ENCODE data around the gene HOXA10.

The HOXA10 gene

DNA sequence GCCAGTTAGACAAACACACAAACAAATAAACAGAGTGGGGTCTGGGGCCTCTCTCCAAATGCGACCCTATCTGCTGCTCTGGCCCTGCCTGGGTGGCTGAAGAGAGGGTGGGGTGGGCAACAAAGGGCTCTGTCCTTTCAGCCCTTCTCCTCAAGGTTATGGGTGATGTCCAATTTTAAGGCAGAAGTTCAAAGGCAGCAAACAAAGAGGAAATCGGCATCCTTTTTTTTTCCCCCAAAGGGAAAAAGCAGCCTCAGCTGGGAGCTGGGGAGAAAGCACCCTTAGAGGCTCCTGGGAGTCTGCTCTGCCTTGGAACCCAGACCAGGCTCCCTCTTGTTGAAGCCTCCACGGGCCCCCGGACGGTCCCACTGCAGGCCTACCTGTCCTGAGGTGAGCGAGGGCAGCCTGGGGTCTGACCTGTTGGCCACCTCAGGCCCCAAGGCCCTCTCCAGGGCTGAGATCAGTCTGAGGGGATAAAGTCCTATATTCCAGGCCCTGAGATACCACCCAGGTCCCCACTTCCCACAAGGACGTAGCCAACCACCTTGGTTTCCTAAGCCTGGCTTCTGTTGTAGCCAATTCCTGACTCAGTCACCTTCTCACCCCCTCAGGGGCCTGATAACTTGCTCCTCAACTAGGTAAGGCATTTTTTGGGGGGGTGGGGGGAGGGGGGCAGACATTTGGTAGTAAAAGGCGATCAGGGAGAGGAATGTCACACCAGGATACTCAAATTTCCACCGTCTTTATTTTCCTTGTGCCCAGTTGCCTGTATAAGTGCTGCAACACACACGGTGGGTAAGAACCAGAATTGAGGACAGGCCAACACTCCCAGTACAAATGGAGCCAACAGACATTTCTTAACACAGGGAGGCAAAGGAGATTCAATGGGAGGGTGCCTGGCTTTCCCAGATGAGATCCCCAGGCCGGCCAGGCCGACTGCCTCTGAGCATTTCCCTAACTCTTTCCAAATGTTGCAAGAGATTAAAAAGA lies 6.6 kb upstream of the HOXA10 start:
- DNase-seq (ENCODE audit: low read depth in 3 of 3, low spot score in 1 of 3): no peak

DNA sequence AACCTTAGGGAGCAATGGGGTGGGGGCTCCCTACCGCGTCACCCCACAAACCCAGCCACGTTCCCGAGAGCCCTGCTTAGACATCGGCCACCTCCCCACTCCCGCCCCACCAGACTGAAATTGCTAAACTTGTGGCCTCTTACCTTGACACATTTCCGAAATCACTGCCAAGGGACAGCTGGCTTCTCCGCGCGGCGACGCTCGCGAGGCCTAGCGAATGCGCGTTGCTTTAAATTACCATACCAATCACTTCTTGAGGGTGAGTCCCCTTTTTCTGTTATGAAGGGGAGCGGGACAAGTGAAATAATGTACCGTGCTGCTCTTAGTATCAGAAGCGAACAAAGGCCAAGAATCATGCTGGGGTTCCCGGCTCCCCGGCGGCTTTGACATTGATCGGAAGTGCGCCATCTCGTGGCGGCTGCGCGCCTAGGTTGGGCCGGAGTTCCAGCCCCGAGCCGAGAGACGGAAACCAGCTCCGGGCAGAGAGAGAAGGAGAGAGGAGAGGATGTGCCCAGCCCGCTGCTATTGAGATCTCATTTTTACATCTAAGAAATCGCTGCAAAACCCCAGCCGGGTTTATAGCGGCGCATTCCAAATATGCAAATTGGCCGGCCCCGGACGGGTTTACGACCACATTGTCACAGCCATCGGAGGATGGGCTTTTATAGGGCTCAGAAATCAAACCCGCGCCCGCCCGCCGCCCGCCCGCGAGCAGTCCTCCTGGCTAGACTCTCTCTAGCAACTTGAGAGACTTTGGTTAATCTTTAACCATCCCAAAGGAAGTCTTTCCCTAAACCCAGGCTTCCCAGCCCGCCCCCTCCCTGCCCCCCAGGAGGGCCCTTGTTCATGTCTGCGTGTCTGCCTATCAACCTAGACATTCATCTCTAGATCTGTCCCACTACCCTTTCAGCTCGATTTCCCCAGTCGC lies 5.6 kb upstream of the HOXA10 start:
- peak in 1 of 3 donors; percentile 55 for DNase-seq (ENCODE audit: low read depth in 3 of 3, low spot score in 1 of 3)

DNA sequence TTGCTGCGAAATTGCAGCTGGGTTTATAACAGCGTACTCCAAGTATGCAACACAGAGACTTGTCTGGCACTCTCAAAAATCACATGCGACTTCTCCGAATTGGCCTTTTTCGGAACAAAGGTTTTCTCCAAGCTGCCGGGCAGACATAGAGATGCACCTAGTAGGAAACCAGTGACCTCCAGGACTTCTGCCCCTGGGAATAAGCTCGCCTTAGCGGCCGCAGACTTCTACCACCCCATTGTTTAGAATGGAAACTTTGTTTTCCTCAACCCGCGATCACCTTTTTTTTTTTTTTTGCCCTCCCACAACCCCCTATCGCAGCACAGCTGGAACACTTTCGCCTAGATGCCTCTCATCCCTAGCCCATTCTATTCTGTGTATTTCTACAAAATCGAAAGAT lies 4.9 kb upstream of the HOXA10 start:
- DNase-seq (ENCODE audit: low read depth in 3 of 3, low spot score in 1 of 3): no peak

DNA sequence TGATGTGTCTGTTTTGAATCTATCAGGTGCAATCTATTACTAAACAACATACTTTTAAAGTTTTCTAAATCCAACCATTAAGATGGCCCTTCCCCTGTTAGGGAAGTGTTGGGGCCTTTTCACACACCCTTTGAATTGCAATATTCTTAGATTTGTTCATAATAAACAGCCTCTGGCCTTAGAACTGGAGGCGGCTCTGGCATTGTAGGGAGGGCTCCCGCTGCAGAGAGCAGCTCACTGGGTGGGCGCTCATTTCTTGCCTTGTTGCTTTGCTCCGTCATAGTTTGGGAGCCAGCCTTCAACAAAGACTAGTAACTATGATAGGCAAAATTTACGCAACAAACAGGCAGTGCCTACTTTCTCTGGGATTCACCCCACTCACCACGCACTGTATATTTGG lies 4.2 kb upstream of the HOXA10 start:
- DNase-seq (ENCODE audit: low read depth in 3 of 3, low spot score in 1 of 3): no peak

DNA sequence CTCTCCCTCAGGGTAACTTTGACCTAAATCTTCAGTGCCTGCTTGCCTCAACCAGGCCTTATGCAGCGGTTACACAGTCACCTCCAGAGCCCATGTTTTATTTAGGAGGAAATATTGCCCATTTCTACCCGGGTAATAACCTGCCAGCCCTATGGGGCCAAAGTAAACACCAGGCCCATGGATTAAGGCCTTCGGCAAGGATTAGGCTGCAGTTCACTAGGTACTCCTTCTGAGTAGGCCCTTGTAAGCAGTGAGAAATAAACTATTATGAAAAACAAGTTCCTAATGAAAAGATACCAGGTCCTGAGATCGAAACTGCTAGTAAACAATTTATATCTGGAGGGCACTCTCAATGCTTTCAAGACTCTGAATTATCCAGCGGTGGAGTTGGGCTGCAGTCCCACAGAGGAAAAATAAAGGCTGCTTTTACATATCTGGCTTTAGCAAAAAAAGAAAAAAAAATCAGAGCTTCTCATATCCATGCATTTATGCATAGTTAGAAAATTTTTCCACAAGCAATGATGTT lies 3.7 kb upstream of the HOXA10 start:
- no peak for DNase-seq (ENCODE audit: low read depth in 3 of 3, low spot score in 1 of 3)

DNA sequence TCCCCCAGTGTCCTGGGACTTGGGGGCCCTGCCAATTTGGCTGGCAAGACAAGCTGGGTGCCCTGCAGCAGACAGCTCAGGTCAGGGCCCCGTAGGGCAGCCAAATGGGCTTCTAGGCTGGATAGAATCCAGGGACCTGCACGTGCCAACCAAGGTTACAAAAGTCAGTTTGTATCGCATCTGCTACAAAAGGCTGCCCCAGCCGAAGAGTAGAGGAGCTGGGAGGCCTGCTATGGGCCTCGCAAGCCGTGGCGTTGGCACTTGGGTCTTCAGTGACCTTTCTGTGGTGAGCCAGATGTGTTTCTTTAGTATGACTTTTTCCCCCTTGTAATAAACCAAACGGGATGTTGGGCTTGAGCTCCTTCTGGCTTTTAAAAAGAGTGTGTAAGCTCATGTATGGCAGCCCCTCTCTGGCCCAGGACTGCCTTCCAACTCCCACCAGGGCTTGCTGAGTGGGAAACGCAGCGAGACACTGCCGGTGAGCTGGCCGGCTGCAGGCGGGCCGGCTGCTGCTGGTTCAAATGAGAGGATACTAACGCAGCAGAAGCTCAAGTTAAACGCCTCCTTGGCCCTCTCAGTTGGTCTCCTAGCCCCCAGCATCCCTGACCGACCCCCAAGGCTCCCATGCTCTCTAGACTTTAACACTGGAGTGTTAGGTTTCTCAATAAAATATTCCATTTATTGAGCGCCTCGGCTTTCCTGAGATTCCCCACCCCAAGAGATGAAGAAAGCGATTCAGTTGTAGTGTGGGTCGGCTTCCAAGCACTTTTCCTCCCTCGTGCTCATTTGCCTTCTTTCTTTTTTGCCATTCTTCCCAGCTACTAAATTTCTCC lies 3.1 kb upstream of the HOXA10 start:
- DNase-seq (ENCODE audit: low read depth in 3 of 3, low spot score in 1 of 3): no peak

DNA sequence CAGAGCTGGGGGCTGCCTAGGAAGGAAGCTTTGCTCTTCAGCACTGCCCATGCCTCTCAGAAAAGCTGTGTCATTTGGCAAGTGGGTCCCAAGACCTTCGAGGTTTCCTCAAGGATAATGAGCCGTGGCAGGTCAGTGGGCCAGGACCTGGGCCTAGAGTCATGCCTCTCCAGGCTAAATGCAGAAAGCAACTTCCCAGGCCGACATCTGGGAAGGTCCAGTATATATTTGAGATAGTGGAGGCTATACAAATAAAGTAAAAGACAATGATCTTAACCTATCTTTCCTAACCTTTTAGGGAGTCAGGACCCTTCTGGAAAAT lies 2.4 kb upstream of the HOXA10 start:
- DNase-seq (ENCODE audit: low read depth in 3 of 3, low spot score in 1 of 3): no peak

DNA sequence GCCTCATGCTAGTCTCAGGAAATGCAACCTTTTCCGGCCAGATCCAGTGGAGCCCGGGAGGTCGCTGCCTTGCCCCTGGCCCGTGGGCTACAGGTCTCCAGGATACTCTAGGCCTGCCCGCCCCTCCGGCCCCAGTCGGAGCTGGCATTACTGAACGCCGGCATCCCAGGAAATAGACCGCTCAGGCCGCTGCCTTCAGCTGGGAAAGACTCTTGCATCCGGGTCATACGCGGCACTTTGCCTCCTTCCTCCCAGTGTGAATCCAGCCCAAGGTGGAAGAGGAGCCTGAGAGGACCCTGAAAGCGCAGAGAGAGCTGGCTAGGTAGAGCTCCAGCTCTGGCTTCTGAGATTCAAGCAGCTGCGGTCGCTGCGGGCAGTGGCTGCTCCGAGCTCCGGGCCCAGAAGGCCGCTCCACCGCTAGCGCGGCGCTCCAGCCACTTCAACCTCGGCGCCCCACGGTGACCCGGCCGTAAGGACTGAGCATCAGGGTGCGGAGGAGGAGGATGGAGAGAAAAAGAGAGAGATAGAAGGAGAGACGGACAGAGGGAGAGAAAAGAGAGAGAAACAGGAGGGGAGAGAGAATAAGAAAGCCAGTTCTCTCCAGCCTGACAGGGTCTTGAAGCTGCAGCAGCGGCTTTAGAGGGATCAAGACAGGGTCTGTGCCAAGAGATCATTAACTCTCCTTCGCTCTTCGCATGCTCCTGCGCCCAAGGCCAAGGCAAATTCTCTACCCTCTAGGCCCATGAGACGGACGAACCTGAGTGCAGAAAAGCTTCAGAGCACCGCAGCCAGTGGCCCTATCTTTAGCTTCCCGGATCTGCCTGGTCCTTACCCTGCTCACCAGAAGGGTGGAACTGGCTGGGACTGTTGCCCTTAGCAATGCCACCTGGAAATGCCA lies 1.8 kb upstream of the HOXA10 start:
- DNase-seq (ENCODE audit: low read depth in 3 of 3, low spot score in 1 of 3): no peak

DNA sequence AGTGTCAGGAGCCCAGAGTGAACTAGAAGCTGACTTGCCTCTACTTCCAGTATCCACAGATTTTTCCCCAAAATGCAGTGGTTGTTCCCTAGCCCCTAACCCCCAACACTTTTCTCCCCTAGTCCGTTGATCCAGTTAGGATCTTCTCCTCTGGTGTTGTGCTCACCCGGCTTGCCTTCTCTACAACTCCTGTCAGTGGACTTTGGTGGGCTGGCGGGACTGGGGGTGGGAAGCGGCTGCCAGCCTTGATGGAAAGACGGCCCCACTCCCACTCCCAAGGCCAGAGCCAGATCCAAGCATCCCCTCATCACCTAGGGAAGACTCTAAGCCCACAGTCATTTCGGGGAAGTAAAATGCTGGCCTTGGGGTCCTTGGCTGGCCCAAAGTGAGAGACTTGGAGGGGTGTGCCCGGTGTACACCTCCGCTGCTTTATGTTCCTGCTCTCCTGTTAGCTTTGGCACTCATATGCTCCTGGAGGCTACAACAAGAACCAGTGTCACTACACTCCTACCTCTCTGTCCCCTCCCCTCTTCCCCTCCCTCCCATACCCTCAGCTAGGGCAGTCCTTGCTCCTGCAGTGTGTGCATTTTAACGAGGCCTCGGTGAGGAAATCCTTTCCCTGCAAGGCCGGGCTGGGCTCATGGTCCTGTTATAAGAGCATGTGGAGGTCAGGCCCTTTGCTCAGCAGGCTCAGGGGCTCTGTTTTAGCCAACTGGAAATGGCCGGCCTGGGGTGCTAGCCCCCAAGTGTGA lies 930 bp upstream of the HOXA10 start:
- no peak for DNase-seq (ENCODE audit: low read depth in 3 of 3, low spot score in 1 of 3)

DNA sequence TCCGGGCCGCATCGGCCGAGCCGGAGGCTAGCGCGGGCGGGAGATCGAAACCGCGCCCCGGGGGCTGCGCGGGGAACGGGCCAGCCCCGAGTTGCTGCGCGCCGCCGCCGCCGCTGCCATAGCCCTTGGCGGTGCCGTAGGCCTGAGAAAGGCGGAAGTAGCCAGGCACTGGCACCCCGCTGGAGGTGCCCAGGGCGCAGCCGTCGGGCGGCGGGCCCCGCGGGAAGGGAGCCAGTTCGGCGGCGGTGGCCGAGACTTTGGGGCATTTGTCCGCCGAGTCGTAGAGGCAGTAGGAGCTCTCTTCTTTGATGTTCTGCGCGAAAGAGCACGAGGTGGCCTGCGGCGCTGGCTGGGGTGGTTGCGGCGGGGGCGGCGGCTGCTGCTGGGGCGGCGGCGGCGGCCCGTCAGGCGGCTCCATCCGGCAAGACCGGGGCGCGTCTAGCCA lies 587 bp downstream of the HOXA10 start:
- DNase-seq (ENCODE audit: low read depth in 3 of 3, low spot score in 1 of 3): peak in 1 of 3 donors; percentile 12

DNA sequence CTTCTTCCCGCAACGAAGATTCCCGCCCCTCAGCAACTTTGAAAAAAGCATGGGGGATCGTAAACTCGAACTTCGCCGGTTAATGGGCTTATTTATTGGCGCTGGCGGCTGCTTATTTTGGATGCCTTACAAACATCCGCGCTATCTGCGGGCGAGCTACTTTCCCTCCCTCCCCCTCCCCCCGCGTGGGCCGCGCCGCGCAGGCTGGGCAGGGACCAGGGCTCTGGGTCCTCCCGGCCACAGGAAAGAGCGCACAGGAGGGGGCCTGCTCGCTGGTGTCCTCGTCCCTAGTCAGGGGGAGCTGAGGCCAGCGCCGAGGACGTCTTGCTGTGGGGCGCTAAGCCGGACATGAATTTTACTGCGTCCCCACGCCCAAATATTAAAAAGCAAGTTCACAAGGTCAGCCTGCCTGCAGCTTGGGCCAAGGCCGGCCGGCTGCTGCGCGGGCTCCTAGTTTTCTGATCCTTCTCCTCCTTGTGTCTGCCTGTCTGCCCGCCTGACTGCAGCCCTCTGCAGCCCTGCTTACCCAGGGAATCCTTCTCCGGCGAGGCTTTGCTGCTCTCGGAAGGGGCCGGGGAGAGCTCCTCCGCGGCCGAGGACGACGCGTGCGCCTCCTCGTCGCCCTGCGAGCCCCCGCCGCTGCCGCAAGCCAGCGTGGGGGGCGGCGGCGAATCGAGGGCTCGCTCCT lies 1.2 kb downstream of the HOXA10 start:
- no peak for DNase-seq (ENCODE audit: low read depth in 3 of 3, low spot score in 1 of 3)

DNA sequence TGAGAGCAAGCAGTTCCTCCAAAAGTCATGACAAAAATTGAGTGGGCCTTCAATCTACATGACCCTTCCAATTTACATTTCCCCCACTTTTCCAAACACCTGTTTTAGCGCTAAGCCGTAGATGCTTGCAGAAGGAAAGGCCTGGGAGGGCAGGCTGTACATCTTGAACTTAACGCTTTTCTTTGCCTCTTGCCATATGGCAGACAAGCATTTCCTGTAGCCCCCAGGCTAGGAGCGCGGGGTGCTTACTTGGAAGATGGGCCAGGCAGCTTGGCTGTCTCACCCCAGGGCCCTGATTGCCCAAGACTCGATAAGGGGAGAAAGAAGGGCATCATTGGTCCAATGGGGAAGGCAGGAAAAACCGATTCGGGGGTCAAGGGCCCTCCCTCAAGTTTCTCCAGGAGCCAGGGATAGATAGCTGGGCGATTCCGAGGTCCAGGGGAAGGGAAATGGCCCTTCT lies 1.8 kb downstream of the HOXA10 start:
- no peak for DNase-seq (ENCODE audit: low read depth in 3 of 3, low spot score in 1 of 3)

DNA sequence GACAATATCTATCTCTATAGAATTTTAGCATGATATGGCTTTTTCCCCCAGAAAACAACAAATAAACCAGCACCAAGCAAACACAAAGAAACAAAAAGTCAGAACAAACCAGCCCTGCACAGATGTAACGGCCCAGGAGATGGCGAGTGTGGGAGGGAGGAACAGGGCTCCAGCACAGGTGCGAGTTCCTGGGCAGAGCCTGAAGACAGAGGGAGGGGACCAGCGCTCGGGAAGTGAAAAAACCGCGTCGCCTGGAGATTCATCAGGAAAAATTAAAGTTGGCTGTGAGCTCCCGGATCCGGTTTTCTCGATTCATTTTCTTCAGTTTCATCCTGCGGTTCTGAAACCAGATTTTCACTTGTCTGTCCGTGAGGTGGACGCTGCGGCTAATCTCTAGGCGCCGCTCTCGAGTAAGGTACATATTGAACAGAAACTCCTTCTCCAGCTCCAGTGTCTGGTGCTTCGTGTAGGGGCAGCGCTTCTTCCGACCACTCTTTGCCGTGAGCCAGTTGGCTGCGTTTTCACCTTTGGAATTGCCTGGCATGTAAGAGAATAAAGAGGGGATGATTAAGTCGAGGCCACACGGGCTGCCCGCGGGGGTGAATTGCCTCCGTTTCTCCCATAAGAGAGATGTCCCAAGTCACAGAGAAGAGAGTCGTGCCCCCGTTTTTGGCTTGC lies 2.3 kb downstream of the HOXA10 start:
- DNase-seq (ENCODE audit: low read depth in 3 of 3, low spot score in 1 of 3): no peak

DNA sequence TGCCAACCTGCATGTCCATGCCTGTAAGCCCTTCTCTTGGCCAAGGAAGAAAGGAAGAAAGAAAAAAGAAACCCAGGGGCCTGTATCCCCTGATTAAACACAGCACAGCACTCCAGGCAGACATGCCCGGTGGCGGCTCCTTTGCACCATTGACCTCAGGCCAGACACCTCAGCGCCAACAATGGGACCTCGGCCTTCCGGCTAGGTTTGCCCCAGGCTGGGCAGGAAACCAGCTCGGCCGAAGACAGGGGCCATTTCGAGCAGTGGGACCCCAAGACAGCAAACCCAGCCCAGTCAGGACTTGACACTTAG lies 2.8 kb downstream of the HOXA10 start:
- no peak for DNase-seq (ENCODE audit: low read depth in 3 of 3, low spot score in 1 of 3)

DNA sequence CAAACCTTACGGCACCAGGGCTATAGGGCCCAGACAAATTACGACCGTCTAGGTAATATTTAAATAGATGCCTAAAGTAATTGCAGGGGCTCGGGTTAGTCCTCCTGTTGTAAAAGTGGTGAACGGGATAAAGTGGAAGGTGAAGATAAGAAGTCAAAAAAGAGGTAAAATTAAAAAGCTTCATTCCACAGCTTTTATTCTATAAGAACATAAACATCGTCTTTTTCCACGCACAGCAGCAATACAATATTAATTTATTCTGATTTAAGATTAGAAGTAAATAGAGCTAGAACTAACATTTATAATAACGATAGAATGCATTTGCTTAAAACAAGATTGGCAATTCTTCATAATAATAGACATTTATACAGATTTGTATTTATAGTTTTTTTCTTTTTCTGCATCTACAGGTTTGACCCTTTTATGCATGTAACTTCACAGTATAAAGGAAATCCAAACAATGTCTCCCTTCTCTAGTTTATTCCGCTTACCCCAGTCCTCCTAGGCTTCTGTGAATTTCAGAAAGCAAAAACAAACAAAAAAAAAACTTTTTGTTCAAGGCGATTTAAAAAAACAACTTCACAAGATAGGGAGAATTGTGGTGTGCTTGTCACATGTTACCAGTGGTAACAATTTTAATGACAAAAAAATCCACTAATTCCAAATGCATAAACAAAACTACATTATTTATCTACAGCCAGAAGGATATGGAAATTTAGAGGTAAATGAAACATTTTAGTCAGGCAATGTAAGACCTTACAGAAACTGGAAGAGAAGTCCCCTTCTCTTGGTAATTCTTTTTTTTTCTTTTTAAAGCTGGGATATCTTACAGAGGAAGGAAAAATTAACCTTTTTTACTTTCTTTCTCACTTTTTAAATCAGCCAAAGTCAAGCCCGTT lies 3.4 kb downstream of the HOXA10 start:
- no peak for DNase-seq (ENCODE audit: low read depth in 3 of 3, low spot score in 1 of 3)

DNA sequence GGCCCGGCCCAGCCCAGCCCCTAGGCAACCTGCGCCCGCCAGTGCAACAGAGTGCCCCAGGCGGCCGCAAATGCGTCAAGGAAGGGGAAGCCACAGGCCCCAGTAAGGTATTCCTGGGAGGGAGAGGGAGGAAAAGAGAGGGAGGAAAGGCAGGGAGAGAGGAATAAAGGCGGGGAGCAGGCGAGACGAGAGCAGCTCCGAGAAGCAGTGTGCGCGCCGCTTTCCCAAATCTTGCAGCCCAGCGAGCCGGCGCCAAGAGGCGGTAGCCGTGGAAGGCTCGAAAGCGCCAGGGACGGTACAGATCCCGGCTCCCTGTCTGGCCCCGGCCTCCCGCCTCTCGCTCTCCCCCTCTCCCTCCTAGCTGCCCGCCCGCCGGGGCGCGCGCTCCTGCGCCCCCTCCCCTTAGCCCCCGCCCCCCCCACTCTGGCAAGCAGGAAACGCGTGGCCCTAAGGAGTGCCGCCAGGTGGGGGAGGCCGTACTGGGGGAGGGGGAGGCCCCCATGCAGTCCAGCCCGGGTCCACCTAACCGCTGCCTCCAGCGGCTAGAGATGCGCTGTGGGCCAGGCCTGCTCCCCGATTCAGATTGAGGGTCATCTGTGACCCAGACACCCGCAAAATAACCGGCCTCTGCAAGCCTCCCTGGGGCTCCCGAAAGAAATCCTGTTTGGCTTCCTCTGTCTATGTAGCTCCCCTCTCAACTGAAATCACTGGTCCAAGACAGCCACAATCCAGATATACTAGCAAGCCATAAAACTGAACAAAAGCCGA lies 4.3 kb downstream of the HOXA10 start:
- DNase-seq (ENCODE audit: low read depth in 3 of 3, low spot score in 1 of 3): no peak

Data from stimulated activated CD4-positive, alpha-beta T cell treated with anti-CD3 and anti-CD28 coated beads, TNF-alpha, amount 100 ng/mL, for 1 hour (primary cell).